ENCODE data around the gene PSAT1. TPM values are rescaled to one million over a fixed set of nuclear protein-coding genes. Genes with fewer than 3 reads are reported as not detected.
"Not testable (repeated sequence)": the region's sequence is repeated elsewhere in the genome, so short reads cannot be mapped to it uniquely, and the experiment has no call there.

The PSAT1 gene
- total RNA-seq, 1 experiment from 2014 or later = 69.5 TPM

DNA sequence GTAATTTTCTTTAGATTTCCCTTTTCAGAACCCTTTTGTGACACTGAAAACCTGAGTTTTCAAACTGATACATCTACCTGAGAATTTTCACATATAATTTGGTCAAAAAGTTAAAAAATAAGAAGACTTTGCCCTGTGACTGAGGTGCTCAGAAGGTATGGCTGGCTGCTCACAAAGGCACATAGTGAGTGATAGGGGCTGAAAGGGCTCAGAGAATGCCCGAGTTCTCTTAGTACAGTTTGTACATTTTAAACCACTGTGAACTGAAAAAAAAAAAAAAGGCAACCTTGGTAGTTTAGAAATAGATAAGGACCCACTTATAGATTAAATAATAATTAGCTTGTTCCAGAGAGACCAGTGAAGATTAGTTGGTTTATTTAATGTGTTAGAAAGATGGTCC is 18.1 kb upstream of the PSAT1 start:
- Mint-ChIP-seq H3K36me3 (ENCODE audit: insufficient read depth, unreplicated experiment) (no peaks in the 10 kb centered on the region), H3K4me3 (ENCODE audit: low read depth, unreplicated experiment) (no peak overlapping the region), H3K27ac (ENCODE audit: unreplicated experiment) (no peak overlapping the region), H3K27me3 (ENCODE audit: unreplicated experiment) (no peaks in the 10 kb centered on the region), H3K4me1 (ENCODE audit: low read depth, unreplicated experiment) (no peaks in the 10 kb centered on the region), H3K9me3 (ENCODE audit: low read depth, unreplicated experiment) (no peaks in the 10 kb centered on the region)
- TF ChIP-seq, protein P1, sequence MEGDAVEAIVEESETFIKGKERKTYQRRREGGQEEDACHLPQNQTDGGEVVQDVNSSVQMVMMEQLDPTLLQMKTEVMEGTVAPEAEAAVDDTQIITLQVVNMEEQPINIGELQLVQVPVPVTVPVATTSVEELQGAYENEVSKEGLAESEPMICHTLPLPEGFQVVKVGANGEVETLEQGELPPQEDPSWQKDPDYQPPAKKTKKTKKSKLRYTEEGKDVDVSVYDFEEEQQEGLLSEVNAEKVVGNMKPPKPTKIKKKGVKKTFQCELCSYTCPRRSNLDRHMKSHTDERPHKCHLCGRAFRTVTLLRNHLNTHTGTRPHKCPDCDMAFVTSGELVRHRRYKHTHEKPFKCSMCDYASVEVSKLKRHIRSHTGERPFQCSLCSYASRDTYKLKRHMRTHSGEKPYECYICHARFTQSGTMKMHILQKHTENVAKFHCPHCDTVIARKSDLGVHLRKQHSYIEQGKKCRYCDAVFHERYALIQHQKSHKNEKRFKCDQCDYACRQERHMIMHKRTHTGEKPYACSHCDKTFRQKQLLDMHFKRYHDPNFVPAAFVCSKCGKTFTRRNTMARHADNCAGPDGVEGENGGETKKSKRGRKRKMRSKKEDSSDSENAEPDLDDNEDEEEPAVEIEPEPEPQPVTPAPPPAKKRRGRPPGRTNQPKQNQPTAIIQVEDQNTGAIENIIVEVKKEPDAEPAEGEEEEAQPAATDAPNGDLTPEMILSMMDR (IDR thresholded peaks at IDR 0.05; ENCODE audit: unreplicated experiment) = no peak
- no TSS peak for BruUV-seq (replicated peaks)
- CTCF ChIA-PET = interaction anchor here (0.9 kb wide), 1 partner anchor 19 kb away, joined by 6 read pairs; no protein-coding TSS in a partner anchor
- DNase-seq = no peak
- intact Hi-C loops (cut with micrococcal nuclease; ENCODE audit: unreplicated experiment) = no loop called here

DNA sequence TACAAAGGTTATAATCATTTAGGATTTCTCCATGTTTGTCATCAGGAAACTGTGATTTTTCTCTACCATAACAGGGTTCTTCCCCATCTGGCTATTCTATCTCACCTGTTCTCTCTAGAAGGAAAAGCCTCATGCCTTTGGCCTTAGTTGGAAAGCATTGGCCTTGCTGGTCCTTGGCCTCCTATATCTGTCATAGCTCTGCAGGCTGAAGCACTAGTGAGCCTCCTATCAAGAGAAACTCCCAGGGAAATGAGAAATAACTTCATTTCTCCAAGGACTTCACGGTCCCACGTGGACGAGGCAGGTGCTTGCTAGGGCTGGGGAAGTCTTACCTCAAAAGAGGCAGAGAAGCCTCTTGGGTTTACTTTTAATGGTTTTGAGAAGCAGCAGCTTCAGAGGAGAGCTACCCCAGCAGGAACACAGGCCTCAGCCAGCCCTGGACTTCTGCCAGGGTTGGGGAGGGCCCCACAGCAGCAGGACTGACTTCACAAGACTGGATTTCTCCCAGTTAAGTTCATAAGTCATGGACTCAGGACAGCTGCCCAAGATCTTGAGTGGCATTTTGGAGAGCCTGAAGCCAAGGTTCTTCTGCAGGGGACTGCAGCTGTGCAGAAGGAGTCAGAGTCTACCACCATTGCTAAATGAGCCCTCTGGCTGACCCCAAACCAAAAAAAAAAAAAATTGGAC is 15.8 kb upstream of the PSAT1 start:
- TF ChIP-seq, protein P1 (IDR thresholded peaks at IDR 0.05; ENCODE audit: unreplicated experiment) = no peak
- CTCF ChIA-PET = no interaction called here
- Mint-ChIP-seq H3K27me3 (ENCODE audit: unreplicated experiment) (no peaks in the 10 kb centered on the region), H3K4me3 (ENCODE audit: low read depth, unreplicated experiment) (no peak overlapping the region), H3K4me1 (ENCODE audit: low read depth, unreplicated experiment) (no peaks in the 10 kb centered on the region), H3K9me3 (ENCODE audit: low read depth, unreplicated experiment) (no peaks in the 10 kb centered on the region), H3K27ac (ENCODE audit: unreplicated experiment) (no peak overlapping the region), H3K36me3 (ENCODE audit: insufficient read depth, unreplicated experiment) (no peaks in the 10 kb centered on the region)
- no peak for DNase-seq
- BruUV-seq (replicated peaks) = no TSS peak
- intact Hi-C loops (cut with micrococcal nuclease; ENCODE audit: unreplicated experiment) = no loop called here

DNA sequence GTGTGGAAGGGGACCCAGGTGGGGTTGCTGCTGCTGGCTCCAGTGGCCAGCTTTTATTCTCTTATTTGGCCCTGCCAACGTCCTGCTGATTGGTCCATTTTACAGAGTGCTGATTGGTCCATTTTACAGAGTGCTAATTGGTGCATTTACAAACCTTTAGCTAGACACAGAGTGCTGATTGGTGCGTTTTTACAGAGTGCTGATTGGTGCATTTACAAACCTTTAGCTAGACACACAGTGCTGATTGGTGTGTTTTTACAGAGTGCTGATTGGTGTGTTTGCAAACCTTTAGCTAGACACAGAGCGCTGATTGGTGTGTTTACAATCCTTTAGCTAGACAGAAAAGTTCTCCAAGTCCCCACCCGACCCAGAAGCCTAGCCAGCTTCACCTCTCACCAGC is 12.7 kb upstream of the PSAT1 start:
- H3K4me3 Mint-ChIP-seq (ENCODE audit: low read depth, unreplicated experiment); H3K36me3 Mint-ChIP-seq (ENCODE audit: insufficient read depth, unreplicated experiment); H3K9me3 Mint-ChIP-seq (ENCODE audit: low read depth, unreplicated experiment); intact Hi-C loops (cut with micrococcal nuclease; ENCODE audit: unreplicated experiment); H3K4me1 Mint-ChIP-seq (ENCODE audit: low read depth, unreplicated experiment); H3K27me3 Mint-ChIP-seq (ENCODE audit: unreplicated experiment); DNase-seq; H3K27ac Mint-ChIP-seq (ENCODE audit: unreplicated experiment); BruUV-seq (replicated peaks): not testable (repeated sequence)
- CTCF ChIA-PET = interaction anchor here (1.7 kb wide), 1 partner anchor 13 kb away, joined by 5 read pairs; the partner anchor contains the start of gene PSAT1

DNA sequence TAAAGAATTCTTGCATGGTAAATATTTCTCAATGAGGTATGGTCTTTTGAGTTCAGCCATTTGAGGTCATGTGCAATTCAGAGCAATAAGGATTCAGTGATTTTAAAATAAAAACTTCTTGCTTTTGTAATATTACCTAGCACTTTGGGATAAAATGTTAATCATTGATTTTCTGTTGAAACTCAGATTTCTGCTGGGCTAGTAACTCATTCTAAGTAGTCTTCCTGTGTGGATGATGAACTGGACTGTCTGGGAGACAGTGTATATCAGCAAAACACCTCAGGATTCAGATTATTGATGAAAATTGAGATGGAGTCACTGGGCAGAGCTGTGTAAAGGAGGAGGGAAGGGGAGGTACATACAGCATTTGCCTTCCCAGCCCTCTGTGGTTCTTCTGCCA is 10.8 kb upstream of the PSAT1 start:
- Mint-ChIP-seq H3K36me3 (ENCODE audit: insufficient read depth, unreplicated experiment) (no peaks in the 10 kb centered on the region), H3K27ac (ENCODE audit: unreplicated experiment) (no peak overlapping the region), H3K4me1 (ENCODE audit: low read depth, unreplicated experiment) (no peaks in the 10 kb centered on the region)

More for the DNA sequence above, 10.8 kb upstream of the PSAT1 start:
- intact Hi-C loops (cut with micrococcal nuclease; ENCODE audit: unreplicated experiment) = no loop called here
- H3K27me3 Mint-ChIP-seq (ENCODE audit: unreplicated experiment) = no peaks in the 10 kb centered on the region
- H3K9me3 Mint-ChIP-seq (ENCODE audit: low read depth, unreplicated experiment) = no peaks in the 10 kb centered on the region
- no peak for DNase-seq
- H3K4me3 Mint-ChIP-seq (ENCODE audit: low read depth, unreplicated experiment) = no peak overlapping the region
- BruUV-seq (replicated peaks) = no TSS peak
- TF ChIP-seq, protein P1 (IDR thresholded peaks at IDR 0.05; ENCODE audit: unreplicated experiment) = no peak
- CTCF ChIA-PET = no interaction called here

Measured in Calu3 (cell line).